Measurements from ENCODE around the gene ZNF770. TPM values are rescaled to one million over a fixed set of nuclear protein-coding genes. Genes with fewer than 3 reads are reported as not detected.

Gene ZNF770
- total and polyA plus RNA-seq, 9 of the 15 experiments (the other 6 are each of a cell fraction or from before 2014, with no cell fraction given): 3.4 to 50.8 (median 40.3) TPM

DNA sequence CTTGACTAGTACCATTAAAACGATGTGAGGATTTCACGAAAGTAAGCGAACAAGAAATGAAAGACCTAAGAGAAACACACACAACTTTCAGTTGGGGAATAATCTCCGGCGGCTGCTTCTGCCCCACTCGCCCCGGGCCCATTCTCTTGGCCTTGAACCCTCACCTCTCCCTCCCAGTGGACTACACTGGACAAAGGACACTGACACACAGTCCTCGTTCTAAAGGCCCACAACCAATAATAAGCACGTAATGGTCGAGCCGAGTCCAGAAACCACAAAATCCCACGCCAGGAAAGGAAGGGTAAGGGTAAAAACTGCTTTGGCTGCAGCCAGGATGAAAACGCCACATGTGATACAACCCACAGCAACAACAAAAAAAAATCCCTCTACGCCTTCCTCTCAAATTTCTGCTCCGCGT is 469 bp downstream of the ZNF770 start (continued):
- TF ChIP-seq SRSF3 (IDR thresholded peaks at IDR 0.05; ENCODE audit: insufficient read depth, low read length): 0 out of 2 replicates have a peak, but pooled peaks have one; percentile 3
- peak; percentile 29 for TF ChIP-seq BRD9 (IDR thresholded peaks at IDR 0.05; ENCODE audit: low read depth, partially characterized antibody)
- TF ChIP-seq, protein P1, sequence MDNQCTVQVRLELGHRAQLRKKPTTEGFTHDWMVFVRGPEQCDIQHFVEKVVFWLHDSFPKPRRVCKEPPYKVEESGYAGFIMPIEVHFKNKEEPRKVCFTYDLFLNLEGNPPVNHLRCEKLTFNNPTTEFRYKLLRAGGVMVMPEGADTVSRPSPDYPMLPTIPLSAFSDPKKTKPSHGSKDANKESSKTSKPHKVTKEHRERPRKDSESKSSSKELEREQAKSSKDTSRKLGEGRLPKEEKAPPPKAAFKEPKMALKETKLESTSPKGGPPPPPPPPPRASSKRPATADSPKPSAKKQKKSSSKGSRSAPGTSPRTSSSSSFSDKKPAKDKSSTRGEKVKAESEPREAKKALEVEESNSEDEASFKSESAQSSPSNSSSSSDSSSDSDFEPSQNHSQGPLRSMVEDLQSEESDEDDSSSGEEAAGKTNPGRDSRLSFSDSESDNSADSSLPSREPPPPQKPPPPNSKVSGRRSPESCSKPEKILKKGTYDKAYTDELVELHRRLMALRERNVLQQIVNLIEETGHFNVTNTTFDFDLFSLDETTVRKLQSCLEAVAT (IDR thresholded peaks at IDR 0.05): peak; percentile 22 to 36; a peak in 2 of 4 replicates
- TF ChIP-seq, protein P2, sequence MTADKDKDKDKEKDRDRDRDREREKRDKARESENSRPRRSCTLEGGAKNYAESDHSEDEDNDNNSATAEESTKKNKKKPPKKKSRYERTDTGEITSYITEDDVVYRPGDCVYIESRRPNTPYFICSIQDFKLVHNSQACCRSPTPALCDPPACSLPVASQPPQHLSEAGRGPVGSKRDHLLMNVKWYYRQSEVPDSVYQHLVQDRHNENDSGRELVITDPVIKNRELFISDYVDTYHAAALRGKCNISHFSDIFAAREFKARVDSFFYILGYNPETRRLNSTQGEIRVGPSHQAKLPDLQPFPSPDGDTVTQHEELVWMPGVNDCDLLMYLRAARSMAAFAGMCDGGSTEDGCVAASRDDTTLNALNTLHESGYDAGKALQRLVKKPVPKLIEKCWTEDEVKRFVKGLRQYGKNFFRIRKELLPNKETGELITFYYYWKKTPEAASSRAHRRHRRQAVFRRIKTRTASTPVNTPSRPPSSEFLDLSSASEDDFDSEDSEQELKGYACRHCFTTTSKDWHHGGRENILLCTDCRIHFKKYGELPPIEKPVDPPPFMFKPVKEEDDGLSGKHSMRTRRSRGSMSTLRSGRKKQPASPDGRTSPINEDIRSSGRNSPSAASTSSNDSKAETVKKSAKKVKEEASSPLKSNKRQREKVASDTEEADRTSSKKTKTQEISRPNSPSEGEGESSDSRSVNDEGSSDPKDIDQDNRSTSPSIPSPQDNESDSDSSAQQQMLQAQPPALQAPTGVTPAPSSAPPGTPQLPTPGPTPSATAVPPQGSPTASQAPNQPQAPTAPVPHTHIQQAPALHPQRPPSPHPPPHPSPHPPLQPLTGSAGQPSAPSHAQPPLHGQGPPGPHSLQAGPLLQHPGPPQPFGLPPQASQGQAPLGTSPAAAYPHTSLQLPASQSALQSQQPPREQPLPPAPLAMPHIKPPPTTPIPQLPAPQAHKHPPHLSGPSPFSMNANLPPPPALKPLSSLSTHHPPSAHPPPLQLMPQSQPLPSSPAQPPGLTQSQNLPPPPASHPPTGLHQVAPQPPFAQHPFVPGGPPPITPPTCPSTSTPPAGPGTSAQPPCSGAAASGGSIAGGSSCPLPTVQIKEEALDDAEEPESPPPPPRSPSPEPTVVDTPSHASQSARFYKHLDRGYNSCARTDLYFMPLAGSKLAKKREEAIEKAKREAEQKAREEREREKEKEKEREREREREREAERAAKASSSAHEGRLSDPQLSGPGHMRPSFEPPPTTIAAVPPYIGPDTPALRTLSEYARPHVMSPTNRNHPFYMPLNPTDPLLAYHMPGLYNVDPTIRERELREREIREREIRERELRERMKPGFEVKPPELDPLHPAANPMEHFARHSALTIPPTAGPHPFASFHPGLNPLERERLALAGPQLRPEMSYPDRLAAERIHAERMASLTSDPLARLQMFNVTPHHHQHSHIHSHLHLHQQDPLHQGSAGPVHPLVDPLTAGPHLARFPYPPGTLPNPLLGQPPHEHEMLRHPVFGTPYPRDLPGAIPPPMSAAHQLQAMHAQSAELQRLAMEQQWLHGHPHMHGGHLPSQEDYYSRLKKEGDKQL (CRISPR knock-in tag; IDR thresholded peaks at IDR 0.05; ENCODE audit: borderline replicate concordance): no peak
- TF ChIP-seq, protein P3, sequence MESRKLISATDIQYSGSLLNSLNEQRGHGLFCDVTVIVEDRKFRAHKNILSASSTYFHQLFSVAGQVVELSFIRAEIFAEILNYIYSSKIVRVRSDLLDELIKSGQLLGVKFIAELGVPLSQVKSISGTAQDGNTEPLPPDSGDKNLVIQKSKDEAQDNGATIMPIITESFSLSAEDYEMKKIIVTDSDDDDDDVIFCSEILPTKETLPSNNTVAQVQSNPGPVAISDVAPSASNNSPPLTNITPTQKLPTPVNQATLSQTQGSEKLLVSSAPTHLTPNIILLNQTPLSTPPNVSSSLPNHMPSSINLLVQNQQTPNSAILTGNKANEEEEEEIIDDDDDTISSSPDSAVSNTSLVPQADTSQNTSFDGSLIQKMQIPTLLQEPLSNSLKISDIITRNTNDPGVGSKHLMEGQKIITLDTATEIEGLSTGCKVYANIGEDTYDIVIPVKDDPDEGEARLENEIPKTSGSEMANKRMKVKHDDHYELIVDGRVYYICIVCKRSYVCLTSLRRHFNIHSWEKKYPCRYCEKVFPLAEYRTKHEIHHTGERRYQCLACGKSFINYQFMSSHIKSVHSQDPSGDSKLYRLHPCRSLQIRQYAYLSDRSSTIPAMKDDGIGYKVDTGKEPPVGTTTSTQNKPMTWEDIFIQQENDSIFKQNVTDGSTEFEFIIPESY (CRISPR knock-in tag; IDR thresholded peaks at IDR 0.05): no peak
- TF ChIP-seq CHD1 (IDR thresholded peaks at IDR 0.05; ENCODE audit: low read length): peak; percentile 57
- no peak for TF ChIP-seq CC2D1A (IDR thresholded peaks at IDR 0.05)
- TF ChIP-seq NR2C1 (IDR thresholded peaks at IDR 0.05): no peak
- no peak for TF ChIP-seq NR2C1 (tag; IDR thresholded peaks at IDR 0.05)

Data from K562 (cell line).